DOHH2 (cell line): Measurements from ENCODE around the gene CTDSPL2.

Experiments
- CTCF ChIP-seq: fragments of 200-600 bp; sonication (generic); IDR thresholded peaks from one replicate; pipeline ENCODE4 v1.5.1; 2014; ENCODE audit warnings: antibody characterized with exemption, mild to moderate bottlenecking, low read depth, low read length; ENCODE audit not compliant: poor library complexity, severe bottlenecking
- EZH2phosphoT487 ChIP-seq: fragments of 200-600 bp; sonication (generic); IDR thresholded peaks from 2 replicates; pipeline ENCODE4 v1.6.1; 2017; ENCODE audit warnings: borderline replicate concordance, mild to moderate bottlenecking, antibody characterized with exemption, low read length, moderate library complexity, mixed read lengths

GRCh38 chr15:44525018-44525417 lies 97.6 kb downstream of the CTDSPL2 start:
- TF ChIP-seq CTCF (no peak), EZH2phosphoT487 (no peak)
